T47D (cell line): Measurements from ENCODE around the gene EGFLAM.
A peak's percentile ranks its signal among the peaks of the same experiment; 100 is the strongest.

Source experiments
- DNase-seq, 2 experiments: peaks; one replicate each; pipeline versions ENCODE4 v3.0.0 to v3.0.0-alpha.2; 2011 to 2012; ENCODE audit warnings: low read depth in 1 of 2, low spot score in 1 of 2
- JUND ChIP-seq: IDR thresholded peaks from 2 replicates; pipeline ENCODE4 v1.6.1; 2012; ENCODE audit warnings: low read depth
- in situ Hi-C: cut with HindIII; loops from 2 replicates; pipeline ENCODE4 v1.10.0; 2016; ENCODE audit warnings: low sequenced_read_pairs, low pct_unique_long_range_greater_than_20kb

The EGFLAM gene

DNA sequence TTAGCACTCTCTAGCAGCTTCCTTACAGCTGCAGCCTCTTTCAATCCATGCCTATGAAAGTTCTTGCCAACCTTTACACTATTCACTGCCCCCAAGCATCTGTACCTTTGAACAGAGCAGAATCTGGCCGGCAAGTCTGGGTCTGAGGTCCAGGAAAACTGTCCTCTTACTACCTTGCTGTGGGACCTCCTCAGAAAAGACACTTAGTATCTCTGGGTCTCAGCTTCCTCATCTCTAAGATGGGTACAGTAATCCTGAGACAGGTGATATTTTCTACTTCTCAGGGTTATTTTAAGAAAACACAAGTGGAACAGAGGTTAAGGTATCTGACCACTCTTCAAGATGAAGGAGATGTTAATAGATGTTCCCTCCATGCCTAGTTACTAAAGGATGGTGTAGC lies 120.2 kb downstream of the EGFLAM start:
- in situ Hi-C loops, result no loop called here
- DNase-seq, result no peak
- TF ChIP-seq JUND, result no peak

- in situ Hi-C loops, result no loop called here
Observed at GRCh38 chr5:38379350-38379937, 121.1 kb downstream of the EGFLAM start.

DNA sequence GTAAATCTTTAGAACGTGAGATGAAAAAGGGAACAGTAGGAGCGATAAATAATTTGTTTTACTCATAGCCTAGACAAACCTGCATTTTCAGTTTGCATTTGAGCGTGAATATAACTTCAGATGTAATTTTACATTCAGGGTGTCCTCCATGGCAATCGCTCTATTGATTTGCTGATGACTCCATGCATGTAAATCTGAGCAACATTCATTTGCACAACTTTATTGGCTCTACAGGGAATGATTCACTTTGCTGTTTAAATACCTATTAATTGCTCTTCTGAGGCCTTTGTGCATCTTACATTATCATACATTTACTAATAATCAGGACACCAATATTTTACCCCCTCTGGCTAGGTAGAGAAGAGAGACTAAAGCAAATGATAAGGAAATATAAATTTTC lies 122.2 kb downstream of the EGFLAM start:
- DNase-seq, result no peak
- in situ Hi-C loops, result no loop called here
- TF ChIP-seq JUND, result no peak

More at GRCh38 chr5:38379350-38379937, 121.1 kb downstream of the EGFLAM start:
- no peak for DNase-seq
- TF ChIP-seq JUND, result no peak

GRCh38 chr5:38381361-38381760 lies 123.0 kb downstream of the EGFLAM start:
- in situ Hi-C loops, result no loop called here
- DNase-seq, result no peak
- TF ChIP-seq JUND, result no peak

- no peak for TF ChIP-seq JUND
- DNase-seq, result peak; percentile 64 to 84
- in situ Hi-C loops, result no loop called here
Observed at GRCh38 chr5:38382898-38383297, 124.5 kb downstream of the EGFLAM start.

DNA sequence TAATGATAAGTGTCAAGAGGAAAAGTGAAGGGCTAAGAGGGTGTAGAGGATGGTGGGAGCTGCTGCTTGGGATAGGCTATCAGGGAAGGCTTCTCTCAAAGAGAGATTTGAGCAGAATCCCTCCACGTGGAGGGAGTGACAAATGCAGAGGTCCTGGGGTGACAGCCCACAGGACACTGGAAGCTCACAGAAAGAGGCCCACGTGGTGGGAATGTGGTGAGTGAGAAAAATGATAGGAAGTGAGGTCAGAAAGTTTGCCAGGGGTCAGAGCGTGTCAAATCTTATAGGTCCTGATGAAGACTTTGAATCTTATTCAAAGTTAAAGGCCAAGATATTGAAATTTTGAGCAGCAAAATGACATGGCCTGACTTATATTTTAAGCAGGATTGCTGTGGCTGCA lies 125.3 kb downstream of the EGFLAM start:
- no peak for TF ChIP-seq JUND
- in situ Hi-C loops, result no loop called here
- no peak for DNase-seq

GRCh38 chr5:38384396-38384795 lies 126.0 kb downstream of the EGFLAM start:
- TF ChIP-seq JUND, result no peak
- no peak for DNase-seq
- in situ Hi-C loops, result no loop called here

DNA sequence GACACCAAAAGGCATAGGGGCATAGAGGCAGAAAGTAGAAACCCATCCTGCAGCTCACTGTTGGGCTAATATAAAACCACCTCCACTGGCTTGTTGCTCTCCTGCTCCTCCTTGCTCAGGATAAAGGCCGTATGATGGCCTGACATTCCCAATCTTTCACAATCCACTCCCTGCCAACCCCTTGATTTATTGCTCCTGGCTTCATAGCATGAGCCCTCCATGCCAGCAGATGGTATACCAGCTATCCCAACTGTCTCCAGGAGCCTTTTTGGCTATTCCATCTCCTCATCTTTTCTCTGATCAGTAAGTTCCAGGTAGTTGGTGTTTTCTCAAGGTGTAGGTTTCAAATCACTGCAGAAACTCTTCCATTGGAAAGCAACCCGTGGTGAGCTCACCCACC lies 128.8 kb downstream of the EGFLAM start:
- no peak for DNase-seq

DNA sequence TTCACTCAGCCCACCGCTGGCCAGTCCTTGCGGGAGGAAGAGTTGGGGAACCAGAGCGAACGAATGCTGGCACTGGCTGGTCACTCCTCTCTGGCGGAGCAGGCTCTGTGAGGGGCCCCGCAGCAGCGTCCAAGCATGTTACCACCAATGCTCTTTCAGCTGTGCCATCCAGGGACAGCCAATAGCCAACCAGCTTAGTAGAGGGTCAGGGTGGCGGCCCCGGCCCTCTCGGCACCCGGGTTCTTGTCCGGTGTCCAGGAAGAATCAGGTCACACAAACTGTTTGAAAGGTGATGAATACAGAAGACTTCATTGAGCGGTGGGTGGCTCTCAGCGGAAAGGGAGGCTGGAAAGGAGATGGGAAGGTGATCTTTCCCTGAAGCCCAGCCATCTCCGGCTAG lies 135.3 kb downstream of the EGFLAM start:
- DNase-seq, result no peak
- in situ Hi-C loops, result no loop called here

More for the DNA sequence above, 128.8 kb downstream of the EGFLAM start:
- TF ChIP-seq JUND, result no peak
- in situ Hi-C loops, result no loop called here

GRCh38 chr5:38396766-38397165 lies 138.4 kb downstream of the EGFLAM start:
- in situ Hi-C loops, result no loop called here
- no peak for DNase-seq
- TF ChIP-seq JUND, result no peak

More for the DNA sequence above, 135.3 kb downstream of the EGFLAM start:
- no peak for TF ChIP-seq JUND

GRCh38 chr5:38400365-38400764 lies 142.0 kb downstream of the EGFLAM start:
- no peak for DNase-seq
- TF ChIP-seq JUND, result no peak
- in situ Hi-C loops, result no loop called here

DNA sequence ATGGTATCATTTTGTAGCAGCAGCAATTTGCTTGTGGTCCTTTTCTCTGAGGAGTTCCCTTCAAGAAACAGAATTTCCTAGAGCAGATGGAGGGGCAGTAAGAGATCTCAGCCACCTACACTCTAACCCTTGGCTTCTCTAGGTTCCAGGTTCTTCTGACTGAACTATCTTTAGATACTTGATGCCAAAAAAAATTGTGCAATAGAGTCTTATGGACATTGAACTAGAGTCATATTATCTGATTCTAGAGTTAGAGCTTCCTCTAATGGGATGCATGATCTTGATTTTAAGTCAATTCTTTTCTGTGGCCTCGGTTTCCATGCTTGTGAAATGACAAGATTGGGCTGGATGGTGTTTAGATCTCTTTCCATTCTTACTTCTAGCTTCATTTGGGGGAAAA lies 142.8 kb downstream of the EGFLAM start:
- in situ Hi-C loops, result no loop called here
- TF ChIP-seq JUND, result no peak
- no peak for DNase-seq

DNA sequence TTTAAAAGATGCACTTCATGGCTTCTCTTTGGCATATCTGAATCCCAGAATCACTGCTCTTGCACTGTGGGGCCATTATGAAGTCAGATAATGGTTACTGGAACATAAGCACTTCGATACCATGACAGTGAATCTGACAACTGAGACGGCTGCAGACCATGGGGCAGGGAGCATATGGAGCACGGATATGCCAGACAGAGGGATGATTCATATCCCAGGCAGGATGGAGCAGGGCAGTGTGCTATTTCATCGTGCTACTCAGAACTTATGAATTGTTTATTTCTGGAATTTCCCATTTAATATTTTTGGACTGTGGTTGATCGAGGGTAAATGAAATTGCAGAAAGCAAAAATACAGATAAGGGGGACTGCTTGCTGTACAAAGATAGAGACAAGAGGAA lies 145.0 kb downstream of the EGFLAM start:
- in situ Hi-C loops, result no loop called here
- no peak for DNase-seq
- no peak for TF ChIP-seq JUND
